Measurements from ENCODE around the gene CRACDL.

CRACDL gene

DNA sequence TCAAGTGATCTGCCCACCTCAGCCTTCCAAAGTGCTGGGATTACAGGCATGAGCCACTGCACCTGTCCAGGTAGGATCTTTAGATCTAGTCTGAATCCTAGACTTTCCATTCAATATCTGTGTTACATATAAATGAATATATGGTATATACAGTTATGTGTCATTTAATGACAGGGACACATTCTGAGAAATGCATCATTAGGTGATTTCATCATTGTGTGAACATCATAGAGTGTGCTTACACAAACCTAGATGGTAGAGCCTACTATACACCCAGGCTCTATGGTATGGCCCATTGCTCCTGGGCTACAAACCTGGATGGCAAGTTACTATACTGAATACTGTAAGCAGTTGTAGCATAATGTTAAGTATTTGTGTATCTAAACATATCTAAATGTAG, 189.6 kb downstream of the CRACDL start:
- no peak for DNase-seq

DNA sequence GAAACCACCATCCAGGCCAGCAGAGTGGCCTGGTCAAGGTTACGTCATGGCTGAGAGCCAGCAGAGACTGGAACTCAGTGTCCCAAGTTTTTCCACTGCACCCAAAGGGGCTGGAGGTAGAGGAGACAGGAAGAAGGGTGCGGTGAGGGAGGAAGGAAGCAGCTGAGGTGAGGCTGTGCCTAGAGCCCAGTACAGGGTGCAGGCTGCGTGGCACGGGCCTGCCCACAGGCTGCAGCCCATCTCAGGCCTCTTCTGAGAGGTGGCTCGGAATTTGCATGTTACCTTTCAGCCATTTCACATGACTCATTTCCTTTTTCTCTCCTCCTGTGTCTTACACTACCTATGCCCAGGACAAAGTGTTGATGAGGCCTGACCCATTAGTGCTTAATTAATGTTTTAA, 191.4 kb downstream of the CRACDL start:
- no peak for DNase-seq

All from CD4-positive, alpha-beta T cell treated with Interferon alpha-2 for 1 hour (primary cell).